ENCODE results near the gene C2CD4A.

GRCh38 chr15:62035256-62035924 is 31.4 kb upstream of the C2CD4A start:
- no peak for TF ChIP-seq CTCF (IDR thresholded peaks at IDR 0.05)
- TF ChIP-seq POLR2A (IDR thresholded peaks at IDR 0.05; ENCODE audit: low read depth) = no peak
- TF ChIP-seq POLR2AphosphoS5 (IDR thresholded peaks at IDR 0.05) = no peak
- TF ChIP-seq EP300 (IDR thresholded peaks at IDR 0.05) = no peak
